Measurements from ENCODE around the gene SLC52A1.
"Not testable (repeated sequence)": the region's sequence is repeated elsewhere in the genome, so short reads cannot be mapped to it uniquely, and the experiment has no call there.

SLC52A1 gene

GRCh38 chr17:5035315-5035714 is at the start of gene SLC52A1:
Gene SLC52A1, minus strand, starts transcription at chr17:5035426. Its CDS starts 820 bp downstream, at chr17:5034606.
- DNase-seq: no peak

- DNase-seq: no peak
These were observed 45.4 kb upstream of the SLC52A1 start for GRCh38 chr17:5080591-5080990.

- DNase-seq: no peak
These were observed 43.1 kb upstream of the SLC52A1 start, which contains the start of gene ZFP3 for GRCh38 chr17:5078106-5079028. Gene ZFP3, plus strand, starts transcription at chr17:5078467. Its CDS starts 13,038 bp downstream, at chr17:5091505.

GRCh38 chr17:5077781-5078105 is 42.5 kb upstream of the SLC52A1 start:
- no peak for DNase-seq

GRCh38 chr17:5077275-5077674 is 42.0 kb upstream of the SLC52A1 start:
- not testable (repeated sequence) for DNase-seq

- DNase-seq: not testable (repeated sequence)
These were observed 40.2 kb upstream of the SLC52A1 start for GRCh38 chr17:5075472-5075871.

GRCh38 chr17:5069724-5070123 is 34.5 kb upstream of the SLC52A1 start:
- DNase-seq: no peak

GRCh38 chr17:5068236-5068635 is 33.0 kb upstream of the SLC52A1 start:
- DNase-seq: no peak

- no peak for DNase-seq
These were observed 30.1 kb upstream of the SLC52A1 start for GRCh38 chr17:5065227-5065744.

- DNase-seq: no peak
These were observed 20.3 kb upstream of the SLC52A1 start for GRCh38 chr17:5055543-5055942.

GRCh38 chr17:5050278-5050677 is 15.1 kb upstream of the SLC52A1 start:
- DNase-seq: no peak

GRCh38 chr17:5049314-5049841 is 14.2 kb upstream of the SLC52A1 start:
- no peak for DNase-seq

- no peak for DNase-seq
These were observed 12.2 kb upstream of the SLC52A1 start for GRCh38 chr17:5047446-5047845.

GRCh38 chr17:5045496-5045895 is 10.3 kb upstream of the SLC52A1 start:
- DNase-seq: no peak

- no peak for DNase-seq
These were observed 9.4 kb upstream of the SLC52A1 start for GRCh38 chr17:5044630-5045029.

- no peak for DNase-seq
These were observed 8.3 kb upstream of the SLC52A1 start for GRCh38 chr17:5043524-5043923.

- no peak for DNase-seq
These were observed 7.2 kb upstream of the SLC52A1 start for GRCh38 chr17:5042157-5043022.

GRCh38 chr17:5034651-5035050 is 575 bp downstream of the SLC52A1 start:
- no peak for DNase-seq

GRCh38 chr17:5034063-5034462 is 1.2 kb downstream of the SLC52A1 start:
- DNase-seq: no peak

- DNase-seq: no peak
These were observed 1.7 kb downstream of the SLC52A1 start for GRCh38 chr17:5033352-5034015.

- DNase-seq: no peak
These were observed 2.4 kb downstream of the SLC52A1 start for GRCh38 chr17:5032865-5033264.

- no peak for DNase-seq
These were observed 3.7 kb downstream of the SLC52A1 start for GRCh38 chr17:5031365-5032082.
